WTC11 (cell line): Measurements from ENCODE around the gene HTR3A. TPM values are rescaled to one million over a fixed set of nuclear protein-coding genes. Genes with fewer than 3 reads are reported as not detected.

Experiments used
- ATAC-seq: fragments of 200-7000 bp; cut with Tn5 transposase; 2 replicates; pipeline ENCODE4 v1.10.0; 2021; ENCODE audit warnings: mild to moderate bottlenecking, moderate library complexity
- CTCF ChIA-PET: fragments of 300-600 bp; sonication (Branson Sonifier 250); formaldehyde crosslinking; loops from one replicate; lab custom pipeline; 2021; ENCODE audit warnings: antibody characterized with exemption; lab: Charles Lee
- POLR2A ChIA-PET: fragments of 350-600 bp; sonication (Branson Sonifier 250); formaldehyde crosslinking; loops from one replicate; lab custom pipeline; 2021; ENCODE audit warnings: antibody characterized with exemption; lab: Charles Lee
- DNase-seq: peaks from one replicate; pipeline ENCODE4 v3.0.0; 2021; ENCODE audit warnings: low spot score
- H3K27ac Mint-ChIP-seq: 2 replicates; pipeline ENCODE4 v1.8.0; 2021; ENCODE audit warnings: mixed read lengths
- H3K27me3 Mint-ChIP-seq: 2 replicates; pipeline ENCODE4 v1.8.0; 2021; ENCODE audit warnings: low read depth, mild to moderate bottlenecking, moderate library complexity, mixed read lengths
- H3K36me3 Mint-ChIP-seq: 2 replicates; pipeline ENCODE4 v1.8.0; 2021; ENCODE audit warnings: mixed read lengths
- H3K4me1 Mint-ChIP-seq: 2 replicates; pipeline ENCODE4 v1.8.0; 2022; ENCODE audit warnings: mixed read lengths
- H3K4me3 Mint-ChIP-seq: 2 replicates; pipeline ENCODE4 v1.8.0; 2021; ENCODE audit warnings: mild to moderate bottlenecking, moderate library complexity, mixed read lengths
- H3K9me3 Mint-ChIP-seq: 2 replicates; pipeline ENCODE4 v1.8.0; 2021; ENCODE audit warnings: mixed read lengths
- CBFB ChIP-seq: sonication (generic); formaldehyde crosslinking; IDR thresholded peaks from 2 replicates; pipeline ENCODE4 v1.8.1; 2022; ENCODE audit warnings: mild to moderate bottlenecking, low read depth, missing genetic modification reagents
- CREB1 ChIP-seq: sonication (generic); formaldehyde crosslinking; IDR thresholded peaks from 2 replicates; pipeline ENCODE4 v1.8.0; 2023; ENCODE audit warnings: mild to moderate bottlenecking, missing genetic modification reagents
- FOXP1 ChIP-seq: sonication (generic); formaldehyde crosslinking; IDR thresholded peaks from 2 replicates; pipeline ENCODE4 v1.8.0; 2022; ENCODE audit warnings: missing genetic modification reagents, mild to moderate bottlenecking, moderate library complexity, borderline replicate concordance
- HMGA2 ChIP-seq: fragments of 250-450 bp; sonication (Bioruptor Pico); IDR thresholded peaks from 2 replicates; pipeline ENCODE4 v1.4.0; 2021; ENCODE audit warnings: mild to moderate bottlenecking, moderate library complexity
- JUN ChIP-seq: sonication (generic); formaldehyde crosslinking; IDR thresholded peaks from 2 replicates; pipeline ENCODE4 v1.8.0; 2023; ENCODE audit warnings: mild to moderate bottlenecking, missing genetic modification reagents
- OVOL2 ChIP-seq: fragments of 250-450 bp; sonication (Bioruptor Pico); IDR thresholded peaks from 2 replicates; pipeline ENCODE4 v1.9.0; 2021; ENCODE audit warnings: mild to moderate bottlenecking, borderline replicate concordance
- TEAD1 ChIP-seq: sonication (generic); formaldehyde crosslinking; IDR thresholded peaks from 2 replicates; pipeline ENCODE4 v1.8.0; 2022; ENCODE audit warnings: mild to moderate bottlenecking, missing genetic modification reagents
- ZNF263 ChIP-seq: sonication (generic); formaldehyde crosslinking; IDR thresholded peaks from 2 replicates; pipeline ENCODE4 v1.8.1; 2022; ENCODE audit warnings: low read depth, mild to moderate bottlenecking, moderate library complexity, missing genetic modification reagents
- total RNA-seq: library from RNA; stranded (reverse); gene quantifications from 3 replicates; pipeline ENCODE4 v1.2.3, GENCODE V29; 2021
- TF ChIP-seq, protein P1 (sequence below): sonication (generic); formaldehyde crosslinking; IDR thresholded peaks from 2 replicates; pipeline ENCODE4 v1.8.1; 2023; ENCODE audit warnings: mild to moderate bottlenecking, missing genetic modification reagents
- TF ChIP-seq, protein P2 (sequence below): fragments of 250-450 bp; sonication (Bioruptor Pico); IDR thresholded peaks from 2 replicates; pipeline ENCODE4 v1.9.0; 2021; ENCODE audit warnings: moderate library complexity, mild to moderate bottlenecking, inconsistent platforms, borderline replicate concordance
- TF ChIP-seq, protein P3 (sequence below): sonication (generic); formaldehyde crosslinking; conservative IDR thresholded peaks from 2 replicates; pipeline ENCODE4 v1.8.1; 2022; ENCODE audit warnings: mild to moderate bottlenecking, missing genetic modification reagents
- TF ChIP-seq, protein P4 (sequence below): fragments of 250-450 bp; sonication (Bioruptor Pico); conservative IDR thresholded peaks from 2 replicates; pipeline ENCODE4 v1.9.0; 2021; ENCODE audit warnings: mild to moderate bottlenecking
- TF ChIP-seq, protein P5 (sequence below): fragments of 250-450 bp; sonication (Bioruptor Pico); IDR thresholded peaks from 2 replicates; pipeline ENCODE4 v2.1.2; 2022; ENCODE audit warnings: mild to moderate bottlenecking, moderate library complexity
- TF ChIP-seq, protein P6 (sequence below): sonication (generic); formaldehyde crosslinking; IDR thresholded peaks from 2 replicates; pipeline ENCODE4 v1.8.0; 2022; ENCODE audit warnings: mild to moderate bottlenecking, missing genetic modification reagents
- TF ChIP-seq, protein P7 (sequence below): sonication (generic); formaldehyde crosslinking; IDR thresholded peaks from 2 replicates; pipeline ENCODE4 v1.8.1; 2022; ENCODE audit warnings: missing genetic modification reagents, borderline replicate concordance

Gene HTR3A
- total RNA-seq, 1 experiment from 2014 or later: 4.1 TPM

DNA sequence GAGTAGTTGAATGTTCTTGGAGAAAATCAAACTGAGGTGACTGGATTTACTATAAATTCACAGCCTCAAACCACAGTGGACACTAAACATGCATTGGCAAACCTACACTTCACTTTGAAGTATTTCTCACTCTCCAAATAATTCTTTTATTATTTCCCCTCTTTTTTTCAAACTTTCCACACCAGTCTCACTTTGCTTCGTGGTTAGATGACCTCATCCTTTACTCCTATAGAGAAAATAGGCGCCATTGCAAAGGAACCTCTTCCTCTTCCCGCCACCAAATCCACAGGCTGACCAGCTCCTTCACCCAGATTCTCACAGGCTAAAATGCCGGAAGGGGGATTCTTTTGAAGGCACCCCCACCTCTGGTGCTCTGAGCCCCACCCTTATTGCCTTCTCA lies 33.4 kb downstream of the HTR3A start:
- ChIA-PET POLR2A (no interaction called here), CTCF (interaction anchor here (1.1 kb wide), 1 partner anchor 253 kb away, joined by 3 read pairs; no protein-coding TSS in a partner anchor)
- no peak for DNase-seq

DNA sequence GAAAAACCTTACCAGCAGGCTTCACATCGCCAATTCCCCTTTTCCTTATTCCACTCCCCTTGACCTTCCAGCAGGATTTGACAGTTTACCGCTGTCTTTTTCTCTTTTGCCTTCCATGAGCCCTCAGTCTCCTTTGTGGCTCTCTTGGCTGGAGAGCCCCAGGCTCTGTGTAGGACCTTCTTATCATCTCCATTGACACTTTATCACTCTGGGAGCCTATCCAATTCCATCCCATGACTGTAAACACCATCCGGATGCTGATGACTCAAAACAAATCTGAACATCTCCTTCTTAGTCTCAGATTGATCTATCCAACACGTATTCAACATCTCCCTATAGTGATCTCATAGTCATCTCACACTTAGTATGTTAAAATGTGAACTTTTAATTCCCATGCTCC lies 36.0 kb downstream of the HTR3A start:
- Mint-ChIP-seq H3K4me1 (no peaks in the 10 kb centered on the region), H3K9me3 (no peaks in the 10 kb centered on the region), H3K36me3 (no peaks in the 10 kb centered on the region), H3K27ac (no peak overlapping the region), H3K27me3 (no peaks in the 10 kb centered on the region; the same call in 1 of the 2 replicates), H3K4me3 (no peak overlapping the region)
- ATAC-seq (no peak), DNase-seq (no peak)
- TF ChIP-seq, protein P1, sequence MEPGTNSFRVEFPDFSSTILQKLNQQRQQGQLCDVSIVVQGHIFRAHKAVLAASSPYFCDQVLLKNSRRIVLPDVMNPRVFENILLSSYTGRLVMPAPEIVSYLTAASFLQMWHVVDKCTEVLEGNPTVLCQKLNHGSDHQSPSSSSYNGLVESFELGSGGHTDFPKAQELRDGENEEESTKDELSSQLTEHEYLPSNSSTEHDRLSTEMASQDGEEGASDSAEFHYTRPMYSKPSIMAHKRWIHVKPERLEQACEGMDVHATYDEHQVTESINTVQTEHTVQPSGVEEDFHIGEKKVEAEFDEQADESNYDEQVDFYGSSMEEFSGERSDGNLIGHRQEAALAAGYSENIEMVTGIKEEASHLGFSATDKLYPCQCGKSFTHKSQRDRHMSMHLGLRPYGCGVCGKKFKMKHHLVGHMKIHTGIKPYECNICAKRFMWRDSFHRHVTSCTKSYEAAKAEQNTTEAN (CRISPR knock-in tag): no peak
- TF ChIP-seq, protein P2, sequence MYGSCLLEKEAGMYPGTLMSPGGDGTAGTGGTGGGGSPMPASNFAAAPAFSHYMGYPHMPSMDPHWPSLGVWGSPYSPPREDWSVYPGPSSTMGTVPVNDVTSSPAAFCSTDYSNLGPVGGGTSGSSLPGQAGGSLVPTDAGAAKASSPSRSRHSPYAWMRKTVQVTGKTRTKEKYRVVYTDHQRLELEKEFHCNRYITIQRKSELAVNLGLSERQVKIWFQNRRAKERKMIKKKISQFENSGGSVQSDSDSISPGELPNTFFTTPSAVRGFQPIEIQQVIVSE (CRISPR knock-in tag): no peak
- TF ChIP-seq, protein P3, sequence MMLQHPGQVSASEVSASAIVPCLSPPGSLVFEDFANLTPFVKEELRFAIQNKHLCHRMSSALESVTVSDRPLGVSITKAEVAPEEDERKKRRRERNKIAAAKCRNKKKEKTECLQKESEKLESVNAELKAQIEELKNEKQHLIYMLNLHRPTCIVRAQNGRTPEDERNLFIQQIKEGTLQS (CRISPR knock-in tag): no peak
- POLR2A ChIA-PET: no interaction called here
- CTCF ChIA-PET: interaction anchor here (1.0 kb wide), 1 partner anchor 250 kb away, joined by 4 read pairs; no protein-coding TSS in a partner anchor

More for the DNA sequence above, 33.4 kb downstream of the HTR3A start:
- H3K36me3 Mint-ChIP-seq: no peaks in the 10 kb centered on the region
- no peak overlapping the region for H3K27ac Mint-ChIP-seq
- H3K4me1 Mint-ChIP-seq: no peaks in the 10 kb centered on the region
- TF ChIP-seq HMGA2 (CRISPR knock-in tag) (no peak), JUN (CRISPR knock-in tag) (no peak), OVOL2 (CRISPR knock-in tag) (no peak)
- TF ChIP-seq, protein P4, sequence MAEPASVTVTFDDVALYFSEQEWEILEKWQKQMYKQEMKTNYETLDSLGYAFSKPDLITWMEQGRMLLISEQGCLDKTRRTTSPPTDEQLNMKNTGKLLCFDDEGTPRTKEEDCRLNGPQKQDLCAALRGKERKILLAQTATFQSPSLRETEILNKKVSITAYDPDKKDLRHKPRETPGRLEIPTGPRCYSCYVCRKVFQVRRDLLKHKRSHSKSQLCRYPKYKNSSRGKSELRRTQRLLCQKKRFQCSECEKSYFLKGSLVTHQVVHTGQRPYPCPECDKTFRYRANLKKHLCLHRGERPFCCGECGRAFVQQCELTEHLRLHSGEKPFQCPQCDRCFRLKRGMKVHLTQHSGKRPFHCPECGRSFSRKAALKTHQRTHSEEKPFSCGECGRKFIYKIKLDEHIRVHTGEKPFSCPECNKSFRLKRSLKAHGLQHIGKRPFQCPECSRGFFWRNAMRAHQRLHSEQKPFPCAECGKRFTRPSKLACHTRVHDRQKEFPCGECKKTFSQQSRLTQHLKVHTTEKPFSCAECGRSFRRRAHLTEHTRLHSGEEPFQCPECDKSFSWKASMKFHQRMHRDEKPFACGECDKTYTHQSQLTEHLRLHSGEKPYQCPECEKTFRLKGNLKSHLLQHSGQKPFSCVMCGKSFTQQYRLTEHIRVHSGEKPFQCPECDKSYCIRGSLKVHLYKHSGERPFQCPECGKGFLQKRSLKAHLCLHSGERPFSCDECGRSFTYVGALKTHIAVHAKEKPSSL (CRISPR knock-in tag): no peak
- TF ChIP-seq, protein P2 (CRISPR knock-in tag): no peak
- H3K27me3 Mint-ChIP-seq: no peaks in the 10 kb centered on the region; the same call in 1 of the 2 replicates
- ATAC-seq: no peak
- no peaks in the 10 kb centered on the region for H3K9me3 Mint-ChIP-seq
- H3K4me3 Mint-ChIP-seq: no peak overlapping the region

DNA sequence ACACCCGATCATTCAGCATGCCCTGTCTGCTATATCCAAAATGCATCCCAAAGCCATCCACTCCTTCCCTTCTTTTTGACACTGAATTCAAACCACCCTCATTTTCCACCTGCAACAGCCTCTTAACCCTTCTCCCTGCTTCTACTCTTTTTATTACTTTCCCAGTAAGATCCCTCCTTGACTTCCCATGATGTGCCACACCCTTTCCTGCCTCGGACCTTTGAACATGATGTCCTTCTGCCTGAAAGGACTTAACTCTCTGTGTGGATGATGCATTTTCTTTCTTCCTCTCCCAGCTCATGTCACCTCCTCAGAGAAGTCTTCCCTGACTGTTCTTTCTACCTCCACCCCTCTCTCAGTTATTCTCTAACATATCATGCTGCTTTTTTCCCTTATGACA lies 36.5 kb downstream of the HTR3A start:
- H3K4me3 Mint-ChIP-seq: no peak overlapping the region
- H3K36me3 Mint-ChIP-seq: no peaks in the 10 kb centered on the region
- H3K4me1 Mint-ChIP-seq: no peaks in the 10 kb centered on the region
- H3K27ac Mint-ChIP-seq: no peak overlapping the region
- DNase-seq (no peak), ATAC-seq (no peak)
- ChIA-PET CTCF (interaction anchor here (1.0 kb wide), 1 partner anchor 250 kb away, joined by 4 read pairs; no protein-coding TSS in a partner anchor), POLR2A (no interaction called here)
- H3K27me3 Mint-ChIP-seq: no peaks in the 10 kb centered on the region; the same call in 1 of the 2 replicates
- H3K9me3 Mint-ChIP-seq: no peaks in the 10 kb centered on the region
- TF ChIP-seq, protein P5, sequence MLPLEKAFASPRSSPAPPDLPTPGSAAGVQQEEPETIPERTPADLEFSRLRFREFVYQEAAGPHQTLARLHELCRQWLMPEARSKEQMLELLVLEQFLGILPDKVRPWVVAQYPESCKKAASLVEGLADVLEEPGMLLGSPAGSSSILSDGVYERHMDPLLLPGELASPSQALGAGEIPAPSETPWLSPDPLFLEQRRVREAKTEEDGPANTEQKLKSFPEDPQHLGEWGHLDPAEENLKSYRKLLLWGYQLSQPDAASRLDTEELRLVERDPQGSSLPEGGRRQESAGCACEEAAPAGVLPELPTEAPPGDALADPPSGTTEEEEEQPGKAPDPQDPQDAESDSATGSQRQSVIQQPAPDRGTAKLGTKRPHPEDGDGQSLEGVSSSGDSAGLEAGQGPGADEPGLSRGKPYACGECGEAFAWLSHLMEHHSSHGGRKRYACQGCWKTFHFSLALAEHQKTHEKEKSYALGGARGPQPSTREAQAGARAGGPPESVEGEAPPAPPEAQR (CRISPR knock-in tag): no peak
- no peak for TF ChIP-seq TEAD1
- no peak for TF ChIP-seq CBFB
- TF ChIP-seq, protein P1 (CRISPR knock-in tag): no peak
- TF ChIP-seq, protein P6, sequence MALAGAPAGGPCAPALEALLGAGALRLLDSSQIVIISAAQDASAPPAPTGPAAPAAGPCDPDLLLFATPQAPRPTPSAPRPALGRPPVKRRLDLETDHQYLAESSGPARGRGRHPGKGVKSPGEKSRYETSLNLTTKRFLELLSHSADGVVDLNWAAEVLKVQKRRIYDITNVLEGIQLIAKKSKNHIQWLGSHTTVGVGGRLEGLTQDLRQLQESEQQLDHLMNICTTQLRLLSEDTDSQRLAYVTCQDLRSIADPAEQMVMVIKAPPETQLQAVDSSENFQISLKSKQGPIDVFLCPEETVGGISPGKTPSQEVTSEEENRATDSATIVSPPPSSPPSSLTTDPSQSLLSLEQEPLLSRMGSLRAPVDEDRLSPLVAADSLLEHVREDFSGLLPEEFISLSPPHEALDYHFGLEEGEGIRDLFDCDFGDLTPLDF (CRISPR knock-in tag): no peak
- TF ChIP-seq, protein P7, sequence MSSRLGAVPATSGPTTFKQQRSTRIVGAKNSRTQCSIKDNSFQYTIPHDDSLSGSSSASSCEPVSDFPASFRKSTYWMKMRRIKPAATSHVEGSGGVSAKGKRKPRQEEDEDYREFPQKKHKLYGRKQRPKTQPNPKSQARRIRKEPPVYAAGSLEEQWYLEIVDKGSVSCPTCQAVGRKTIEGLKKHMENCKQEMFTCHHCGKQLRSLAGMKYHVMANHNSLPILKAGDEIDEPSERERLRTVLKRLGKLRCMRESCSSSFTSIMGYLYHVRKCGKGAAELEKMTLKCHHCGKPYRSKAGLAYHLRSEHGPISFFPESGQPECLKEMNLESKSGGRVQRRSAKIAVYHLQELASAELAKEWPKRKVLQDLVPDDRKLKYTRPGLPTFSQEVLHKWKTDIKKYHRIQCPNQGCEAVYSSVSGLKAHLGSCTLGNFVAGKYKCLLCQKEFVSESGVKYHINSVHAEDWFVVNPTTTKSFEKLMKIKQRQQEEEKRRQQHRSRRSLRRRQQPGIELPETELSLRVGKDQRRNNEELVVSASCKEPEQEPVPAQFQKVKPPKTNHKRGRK (CRISPR knock-in tag): no peak
- no peak for TF ChIP-seq FOXP1 (CRISPR knock-in tag)
- no peak for TF ChIP-seq ZNF263 (CRISPR knock-in tag)
- no peak for TF ChIP-seq CREB1
